Activated naive CD8-positive, alpha-beta T cell treated with anti-CD3 and anti-CD28 coated beads, Interleukin-2, amount 50 U/mL, for 24 hours (primary cell): ENCODE measurements around the gene ADAMTS12.

Experiments
- ATAC-seq: fragments of 150-1000 bp; cut with Tn5 transposase; one replicate; pipeline ENCODE4 v1.10.0; 2021
- DNase-seq: peaks from one replicate; pipeline ENCODE4 v3.0.0; 2021
- H3K27ac Mint-ChIP-seq: one replicate; pipeline ENCODE4 v1.8.0; 2021; ENCODE audit warnings: mild to moderate bottlenecking, mixed read lengths
- H3K27me3 Mint-ChIP-seq: one replicate; pipeline ENCODE4 v1.8.0; 2021; ENCODE audit warnings: mixed read lengths
- H3K36me3 Mint-ChIP-seq: one replicate; pipeline ENCODE4 v1.8.0; 2021; ENCODE audit warnings: low read depth, mixed read lengths
- H3K4me1 Mint-ChIP-seq: one replicate; pipeline ENCODE4 v1.8.0; 2021; ENCODE audit warnings: mixed read lengths
- H3K4me3 Mint-ChIP-seq: one replicate; pipeline ENCODE4 v1.8.0; 2021; ENCODE audit warnings: mild to moderate bottlenecking, moderate library complexity, mixed read lengths
- H3K9me3 Mint-ChIP-seq: one replicate; pipeline ENCODE4 v1.8.0; 2021; ENCODE audit warnings: mixed read lengths

The ADAMTS12 gene

DNA sequence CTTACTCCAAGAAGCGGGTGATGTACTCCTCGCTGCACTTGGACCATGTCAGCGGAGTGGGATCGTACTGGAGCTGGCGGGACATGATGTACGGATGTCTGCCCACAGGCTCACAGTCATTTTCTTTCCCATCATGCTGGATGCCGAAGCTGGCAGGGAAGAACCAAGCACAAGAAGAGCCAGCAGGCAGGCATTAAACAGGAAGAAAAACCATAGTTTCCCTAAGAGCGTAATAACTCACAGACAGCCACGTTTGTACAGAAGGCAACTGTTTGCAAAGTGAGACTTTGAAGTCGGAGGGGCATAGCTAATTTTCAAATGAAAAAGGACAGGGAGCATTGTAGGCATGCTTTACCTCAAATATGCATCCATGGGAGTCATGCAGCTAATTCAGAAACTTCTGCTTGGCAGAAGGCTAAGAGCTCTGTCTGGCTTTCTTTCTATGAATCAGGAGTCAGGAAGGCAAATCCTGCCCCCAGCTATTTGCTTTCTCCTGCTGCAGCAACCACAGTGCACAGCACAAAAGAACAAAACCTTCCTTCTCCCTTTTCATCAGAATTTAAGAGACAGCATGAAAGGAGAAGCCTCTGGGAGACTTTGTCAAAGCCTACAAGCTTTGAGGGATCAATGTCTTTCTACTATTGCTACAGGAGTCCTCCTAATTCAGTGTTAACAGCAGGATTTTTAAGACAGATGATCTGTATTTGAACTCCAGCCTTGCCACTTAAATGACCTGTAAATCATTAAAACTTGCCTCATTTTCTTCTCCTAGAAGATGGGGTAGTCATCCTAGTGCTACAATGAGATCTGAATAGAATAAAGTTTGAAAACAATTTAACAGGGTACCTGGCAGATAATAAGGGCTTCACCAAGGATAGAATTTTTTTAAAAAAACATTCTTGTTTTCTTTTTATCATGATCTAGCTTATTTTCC lies 242.0 kb downstream of the ADAMTS12 start:
- DNase-seq (no peak), ATAC-seq (no peak)
- Mint-ChIP-seq H3K9me3 (no peaks in the 10 kb centered on the region), H3K27ac (no peak overlapping the region), H3K4me3 (no peak overlapping the region), H3K27me3 (no peaks in the 10 kb centered on the region), H3K4me1 (no peaks in the 10 kb centered on the region), H3K36me3 (no peaks in the 10 kb centered on the region)

DNA sequence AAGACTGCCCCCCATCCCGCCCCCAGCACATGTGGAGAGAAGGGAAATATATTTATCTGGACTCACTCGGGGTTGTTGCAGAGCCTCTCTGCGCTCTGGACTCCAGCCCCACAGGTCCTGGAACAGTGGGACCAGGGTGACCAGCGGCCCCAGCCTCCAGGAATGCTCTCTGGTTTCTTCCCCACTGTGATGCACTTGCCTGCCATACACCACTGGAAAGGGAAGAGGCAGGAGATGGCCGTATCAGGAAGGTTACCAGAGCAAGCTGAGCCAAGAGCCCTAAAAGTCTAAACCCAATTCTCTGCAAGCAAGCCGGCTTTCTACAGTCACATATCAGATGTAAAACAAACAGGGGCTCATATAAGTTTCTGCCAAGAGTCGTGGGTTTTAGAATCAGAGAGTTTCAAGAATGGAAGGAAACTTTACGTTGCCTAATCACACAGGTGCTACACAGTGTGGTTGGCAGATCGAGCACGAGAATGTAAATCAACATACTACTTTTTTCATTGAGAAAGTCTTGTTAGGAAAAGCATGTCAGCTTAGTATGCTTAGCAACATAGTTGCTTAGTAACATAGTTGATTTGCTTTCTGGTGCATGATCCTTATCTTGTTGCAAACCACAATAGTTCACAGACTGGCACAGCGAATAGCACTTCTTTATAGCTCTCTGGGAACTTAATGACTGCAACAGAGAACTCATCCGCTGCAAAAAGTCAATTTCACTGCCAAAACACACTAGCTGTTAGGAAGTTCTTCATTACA lies 249.9 kb downstream of the ADAMTS12 start:
- DNase-seq: no peak
- Mint-ChIP-seq H3K27me3 (no peaks in the 10 kb centered on the region), H3K4me1 (no peaks in the 10 kb centered on the region), H3K27ac (no peak overlapping the region), H3K9me3 (peaks cover 4% of the 10 kb centered on the region), H3K36me3 (no peaks in the 10 kb centered on the region), H3K4me3 (no peak overlapping the region)
- peak; percentile 40 for ATAC-seq

DNA sequence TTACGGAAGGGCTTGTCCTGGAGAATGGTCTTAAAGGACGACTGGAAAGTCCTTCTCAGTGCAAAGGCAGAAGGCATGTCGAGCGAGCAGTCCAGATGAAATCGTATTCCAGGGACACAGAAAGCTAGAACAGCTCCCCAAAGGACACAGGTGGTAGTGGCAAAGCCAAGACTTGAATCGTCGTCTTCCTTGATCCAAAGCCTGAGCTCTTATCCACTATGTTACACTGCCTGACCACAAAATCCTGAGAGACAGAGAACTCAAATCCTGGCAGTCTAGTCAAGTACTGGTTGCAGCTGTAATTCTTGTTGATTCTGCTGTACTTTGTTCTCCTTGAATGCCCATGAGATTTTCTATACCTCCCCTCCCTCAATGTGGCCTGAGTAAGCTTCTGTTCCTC lies 252.3 kb downstream of the ADAMTS12 start:
- no peaks in the 10 kb centered on the region for H3K27me3 Mint-ChIP-seq
- peaks cover 4% of the 10 kb centered on the region for H3K9me3 Mint-ChIP-seq
- no peaks in the 10 kb centered on the region for H3K36me3 Mint-ChIP-seq
- H3K27ac Mint-ChIP-seq: no peak overlapping the region
- H3K4me1 Mint-ChIP-seq: no peaks in the 10 kb centered on the region
- DNase-seq: no peak
- no peak for ATAC-seq
- H3K4me3 Mint-ChIP-seq: no peak overlapping the region

GRCh38 chr5:33637011-33637410 lies 254.8 kb downstream of the ADAMTS12 start:
- ATAC-seq (no peak), DNase-seq (no peak)
- Mint-ChIP-seq H3K4me1 (no peaks in the 10 kb centered on the region), H3K4me3 (no peak overlapping the region), H3K27me3 (no peaks in the 10 kb centered on the region), H3K27ac (no peak overlapping the region), H3K36me3 (no peaks in the 10 kb centered on the region), H3K9me3 (no peaks in the 10 kb centered on the region)

DNA sequence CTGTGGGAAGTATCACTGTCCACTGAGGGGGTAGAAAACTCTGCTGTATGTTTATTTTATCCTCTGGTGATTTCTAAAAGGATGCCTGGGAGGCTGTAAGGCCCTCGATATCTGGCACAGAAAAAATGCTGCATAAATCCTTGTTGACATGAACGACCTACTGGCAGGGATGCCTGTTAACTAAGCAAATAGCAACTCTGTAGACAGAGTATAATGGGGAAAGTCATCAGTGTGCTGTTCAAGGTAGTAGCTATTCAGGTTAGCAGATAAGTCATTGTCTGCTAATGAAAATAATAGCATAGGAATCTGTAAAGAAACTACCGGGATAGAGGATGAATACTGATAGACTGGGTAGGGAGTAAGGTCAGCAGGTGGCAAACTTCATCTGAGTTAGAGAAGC lies 256.2 kb downstream of the ADAMTS12 start:
- Mint-ChIP-seq H3K27ac (no peak overlapping the region), H3K9me3 (no peaks in the 10 kb centered on the region), H3K27me3 (peaks cover 2% of the 10 kb centered on the region), H3K36me3 (no peaks in the 10 kb centered on the region), H3K4me1 (no peaks in the 10 kb centered on the region), H3K4me3 (no peak overlapping the region)
- ATAC-seq (no peak), DNase-seq (no peak)

DNA sequence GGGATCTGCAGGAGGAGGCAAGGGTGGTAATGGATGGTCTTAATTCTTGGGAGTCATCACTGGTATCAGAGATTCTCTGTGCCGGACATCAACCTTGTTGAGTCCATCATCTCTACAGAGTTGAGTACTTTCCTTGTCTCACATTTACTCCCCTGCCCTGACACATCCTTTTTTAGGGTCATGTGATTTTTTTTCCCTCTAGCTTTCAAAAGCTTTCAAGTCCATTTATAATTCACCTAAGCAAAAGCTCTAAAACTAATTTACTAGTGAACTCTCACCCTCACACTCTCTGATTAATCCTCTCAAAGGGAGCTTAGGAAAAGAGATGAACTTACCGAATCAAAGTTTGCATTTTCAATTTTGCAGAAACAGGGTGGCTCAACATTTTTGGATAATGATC lies 258.1 kb downstream of the ADAMTS12 start:
- H3K4me1 Mint-ChIP-seq: no peaks in the 10 kb centered on the region
- peaks cover 2% of the 10 kb centered on the region for H3K27me3 Mint-ChIP-seq
- no peaks in the 10 kb centered on the region for H3K9me3 Mint-ChIP-seq
- ATAC-seq (no peak), DNase-seq (no peak)
- no peaks in the 10 kb centered on the region for H3K36me3 Mint-ChIP-seq
- no peak overlapping the region for H3K4me3 Mint-ChIP-seq
- no peak overlapping the region for H3K27ac Mint-ChIP-seq

DNA sequence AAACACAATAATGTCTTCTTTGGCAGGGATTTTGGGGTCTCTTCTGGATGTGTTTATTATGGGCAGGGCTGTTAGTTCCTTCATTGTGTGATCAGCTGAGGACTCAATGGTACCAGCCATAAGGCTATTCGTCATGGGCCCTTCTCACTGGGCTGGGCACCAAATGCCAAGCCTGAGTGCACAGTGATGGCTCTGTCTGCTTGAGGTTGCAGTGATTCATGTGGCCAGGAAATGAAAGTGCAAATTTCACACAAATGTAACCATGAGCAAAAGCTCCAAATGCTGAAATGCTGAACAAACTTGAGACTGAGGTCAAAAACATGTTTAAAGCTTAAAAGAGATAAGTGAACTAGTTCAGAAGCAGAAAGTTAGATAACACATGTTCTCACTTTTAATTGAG lies 260.0 kb downstream of the ADAMTS12 start:
- Mint-ChIP-seq H3K27me3 (peaks cover 2% of the 10 kb centered on the region), H3K4me1 (no peaks in the 10 kb centered on the region), H3K4me3 (no peak overlapping the region), H3K27ac (no peak overlapping the region), H3K9me3 (no peaks in the 10 kb centered on the region), H3K36me3 (no peaks in the 10 kb centered on the region)
- ATAC-seq: no peak
- no peak for DNase-seq

DNA sequence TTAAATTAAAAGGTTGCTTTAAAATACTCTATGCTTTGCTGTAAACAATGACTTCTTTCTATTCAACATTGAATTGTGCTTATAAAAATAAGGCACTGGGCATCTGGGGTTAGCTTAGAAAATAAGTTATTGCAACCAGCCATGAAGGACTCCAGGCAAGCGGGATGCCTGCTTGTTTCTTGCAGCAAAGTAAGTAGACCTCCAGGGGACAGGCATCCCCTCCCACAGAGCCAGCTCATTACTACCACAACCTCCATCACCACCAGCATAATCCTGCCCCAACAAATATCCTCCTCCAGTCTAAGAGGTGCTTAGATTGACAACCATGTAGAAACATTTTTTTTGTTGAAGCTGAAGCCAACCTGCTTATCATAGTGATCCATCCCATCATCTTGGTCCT lies 260.7 kb downstream of the ADAMTS12 start:
- Mint-ChIP-seq H3K27me3 (peaks cover 2% of the 10 kb centered on the region), H3K4me3 (no peak overlapping the region), H3K36me3 (no peaks in the 10 kb centered on the region), H3K9me3 (no peaks in the 10 kb centered on the region), H3K27ac (no peak overlapping the region), H3K4me1 (no peaks in the 10 kb centered on the region)
- DNase-seq: no peak
- ATAC-seq: no peak

DNA sequence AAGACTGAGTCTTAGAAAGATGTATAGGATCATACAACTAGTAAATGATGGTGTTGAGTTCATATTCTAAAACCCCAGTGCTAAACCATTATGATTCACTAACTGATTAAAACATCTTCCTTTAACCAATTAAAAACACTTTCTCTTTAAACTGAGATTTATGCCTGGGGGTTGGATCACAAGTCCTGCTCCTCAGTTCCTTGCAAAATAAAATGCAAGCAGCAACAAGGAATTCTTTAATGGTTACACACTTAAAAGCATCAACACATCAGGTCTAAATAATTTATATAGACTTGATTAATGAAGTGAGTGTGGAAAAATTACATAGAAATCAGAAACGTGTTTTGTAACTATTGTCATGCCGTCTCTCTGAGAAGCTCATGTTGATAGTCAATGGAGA lies 261.8 kb downstream of the ADAMTS12 start:
- ATAC-seq (no peak), DNase-seq (no peak)
- H3K36me3 Mint-ChIP-seq: no peaks in the 10 kb centered on the region
- peaks cover 2% of the 10 kb centered on the region for H3K27me3 Mint-ChIP-seq
- no peak overlapping the region for H3K27ac Mint-ChIP-seq
- no peak overlapping the region for H3K4me3 Mint-ChIP-seq
- H3K9me3 Mint-ChIP-seq: no peaks in the 10 kb centered on the region
- no peaks in the 10 kb centered on the region for H3K4me1 Mint-ChIP-seq

- peaks cover 6% of the 10 kb centered on the region for H3K27me3 Mint-ChIP-seq
- no peak for DNase-seq
- no peaks in the 10 kb centered on the region for H3K4me1 Mint-ChIP-seq
- H3K9me3 Mint-ChIP-seq: no peaks in the 10 kb centered on the region
- no peak for ATAC-seq
- H3K4me3 Mint-ChIP-seq: no peak overlapping the region
- H3K36me3 Mint-ChIP-seq: no peaks in the 10 kb centered on the region
- H3K27ac Mint-ChIP-seq: no peak overlapping the region
These were observed 263.0 kb downstream of the ADAMTS12 start for GRCh38 chr5:33628796-33629195.

GRCh38 chr5:33621514-33621913 lies 270.3 kb downstream of the ADAMTS12 start:
- no peaks in the 10 kb centered on the region for H3K36me3 Mint-ChIP-seq
- ATAC-seq (no peak), DNase-seq (no peak)
- H3K27me3 Mint-ChIP-seq: peaks cover 10% of the 10 kb centered on the region
- no peaks in the 10 kb centered on the region for H3K4me1 Mint-ChIP-seq
- no peak overlapping the region for H3K4me3 Mint-ChIP-seq
- no peaks in the 10 kb centered on the region for H3K9me3 Mint-ChIP-seq
- H3K27ac Mint-ChIP-seq: no peak overlapping the region

DNA sequence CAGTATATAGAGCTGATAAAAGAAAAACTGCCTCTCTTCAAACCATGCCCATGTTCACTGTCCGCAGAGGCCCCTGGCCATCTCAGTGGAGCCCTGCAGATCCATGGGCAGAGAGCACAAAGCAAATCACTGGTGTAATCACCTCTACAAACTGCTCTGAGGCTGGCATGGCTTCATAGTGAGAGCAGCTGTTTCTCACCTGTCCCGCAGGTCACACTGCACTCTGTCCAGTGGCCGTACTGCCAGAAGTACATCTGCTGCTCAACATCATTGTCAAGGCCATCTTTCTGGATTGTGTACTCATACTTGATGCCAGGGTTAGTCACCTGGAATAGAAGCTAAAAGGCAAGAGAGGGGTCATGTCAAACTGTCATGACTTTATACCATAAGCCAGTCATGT lies 277.8 kb downstream of the ADAMTS12 start:
- no peaks in the 10 kb centered on the region for H3K27me3 Mint-ChIP-seq
- no peaks in the 10 kb centered on the region for H3K9me3 Mint-ChIP-seq
- H3K27ac Mint-ChIP-seq: no peak overlapping the region
- no peak for DNase-seq
- no peaks in the 10 kb centered on the region for H3K4me1 Mint-ChIP-seq
- no peak overlapping the region for H3K4me3 Mint-ChIP-seq
- H3K36me3 Mint-ChIP-seq: no peaks in the 10 kb centered on the region
- ATAC-seq: no peak

DNA sequence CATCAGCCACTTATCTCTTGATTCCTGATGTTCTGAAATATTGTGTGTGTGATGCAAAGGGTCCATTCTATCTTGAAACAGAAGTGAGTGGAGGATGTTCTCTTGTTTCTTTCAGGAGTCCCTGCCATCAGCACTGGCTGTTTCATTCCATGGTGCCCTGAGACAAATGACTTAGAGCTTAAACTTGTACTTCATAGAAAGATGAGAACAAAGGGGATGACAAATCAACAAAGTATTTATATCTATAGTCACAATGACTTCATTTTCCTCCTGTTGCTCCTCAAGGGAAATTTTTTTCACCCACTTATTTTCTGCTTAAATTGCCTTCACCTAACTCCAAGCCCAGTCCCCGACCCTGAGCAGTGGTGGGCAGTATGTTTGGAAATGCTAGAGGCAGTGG lies 279.4 kb downstream of the ADAMTS12 start:
- Mint-ChIP-seq H3K27me3 (no peaks in the 10 kb centered on the region), H3K4me3 (no peak overlapping the region), H3K9me3 (no peaks in the 10 kb centered on the region), H3K27ac (no peak overlapping the region), H3K36me3 (no peaks in the 10 kb centered on the region), H3K4me1 (no peaks in the 10 kb centered on the region)
- DNase-seq (no peak), ATAC-seq (no peak)

GRCh38 chr5:33611877-33612276 lies 279.9 kb downstream of the ADAMTS12 start:
- Mint-ChIP-seq H3K4me1 (no peaks in the 10 kb centered on the region), H3K9me3 (no peaks in the 10 kb centered on the region), H3K36me3 (no peaks in the 10 kb centered on the region), H3K27ac (no peak overlapping the region), H3K4me3 (no peak overlapping the region), H3K27me3 (no peaks in the 10 kb centered on the region)
- DNase-seq (no peak), ATAC-seq (no peak)

GRCh38 chr5:33608344-33609041 lies 283.3 kb downstream of the ADAMTS12 start:
- DNase-seq (no peak), ATAC-seq (no peak)
- Mint-ChIP-seq H3K27ac (no peak overlapping the region), H3K4me3 (no peak overlapping the region), H3K27me3 (no peaks in the 10 kb centered on the region), H3K9me3 (no peaks in the 10 kb centered on the region), H3K36me3 (no peaks in the 10 kb centered on the region), H3K4me1 (no peaks in the 10 kb centered on the region)
